K562 (cell line): Measurements from ENCODE around the gene SNRNP200. TPM values are rescaled to one million over a fixed set of nuclear protein-coding genes. Genes with fewer than 3 reads are reported as not detected.

ENCODE experiments used
- ATAC-seq: fragments of 200-7000 bp; cut with Tn5 transposase; 3 replicates; pipeline ENCODE4 v1.9.1; 2020; ENCODE audit warnings: moderate library complexity
- BruUV-seq: library from RNA; stranded (reverse); fragments of 400-500 nt; replicated peaks from 2 replicates; lab custom pipeline; 2021; lab: Mats Ljungman, UMichigan
- CTCF ChIA-PET: fragments of 300-600 bp; formaldehyde crosslinking; extraction: SDS; loops from one replicate; lab custom pipeline; 2021; ENCODE audit warnings: low intra/inter-chr PET ratio; lab: Yijun Ruan, JAX
- POLR2A ChIA-PET: fragments of 300-600, 350-650 bp; sonication (Branson Sonifier 250); formaldehyde crosslinking; extraction: SDS; loops from one replicate; lab custom pipeline; 2021; ENCODE audit warnings: antibody characterized with exemption, inconsistent platforms; lab: Yijun Ruan, JAX
- DNase-seq, 4 experiments: peaks; one replicate each; pipeline versions ENCODE4 v3.0.0 to v3.0.0-alpha.2; 2011 to 2018; ENCODE audit warnings: low spot score in 3 of 4, mixed read lengths in 3 of 4; ENCODE audit errors: extremely low read depth in 1 of 4
- FAIRE-seq: peaks from 2 replicates; lab custom pipeline; 2011; peaks lifted over from hg19 to GRCh38; lab: Jason Lieb, UNC
- H2AFZ ChIP-seq: 2 replicates; pipeline ENCODE4 v1.6.0; 2011; ENCODE audit warnings: low read depth, low read length, control low read depth, inconsistent platforms
- H3K27ac ChIP-seq: fragments of 200-600 bp; 3 replicates; pipeline ENCODE4 v1.8.0; 2011; ENCODE audit warnings: low read depth, mild to moderate bottlenecking, control low read depth, inconsistent platforms, low read length, moderate library complexity, mixed read lengths; ENCODE audit errors: extremely low read depth
- H3K27me3 ChIP-seq, 2 experiments: fragments of 300-600 bp in 1 of 2; 2 replicates in 1 of 2; 3 replicates in 1 of 2; pipeline versions ENCODE4 v1.6.0 to v1.8.0; 2011; ENCODE audit warnings: inconsistent platforms in 2 of 2, low read length in 2 of 2, mild to moderate bottlenecking in 1 of 2, mixed read lengths in 1 of 2, moderate library complexity in 1 of 2; ENCODE audit not compliant: control insufficient read depth in 2 of 2, insufficient read depth in 2 of 2
- H3K36me3 ChIP-seq: fragments of 300-600 bp; 3 replicates; pipeline ENCODE4 v1.8.0; 2011; ENCODE audit warnings: mild to moderate bottlenecking, low read length, inconsistent platforms; ENCODE audit not compliant: control insufficient read depth, insufficient read depth
- H3K4me1 ChIP-seq, 2 experiments: fragments of 200-600 bp in 1 of 2; replicated peaks in 1 of 2; 2 replicates in 1 of 2; 3 replicates in 1 of 2; pipeline versions ENCODE4 v1.5.1 to v1.8.0; 2011; ENCODE audit warnings: inconsistent platforms in 2 of 2, low read length in 2 of 2, mild to moderate bottlenecking in 1 of 2, mixed read lengths in 1 of 2, moderate library complexity in 1 of 2; ENCODE audit not compliant: control insufficient read depth in 2 of 2, insufficient read depth in 2 of 2
- H3K4me2 ChIP-seq: 2 replicates; pipeline ENCODE4 v1.6.1; 2011; ENCODE audit warnings: low read length, control low read depth, inconsistent platforms, mixed read lengths; ENCODE audit not compliant: insufficient read depth
- H3K4me3 ChIP-seq: fragments of 200-600 bp; sonication (generic), shearing (Covaris generic); 2 replicates; pipeline ENCODE4 v1.5.1; 2016; ENCODE audit warnings: control low read depth, inconsistent platforms
- H3K79me2 ChIP-seq: fragments of 200-600 bp; 3 replicates; pipeline ENCODE4 v1.8.0; 2011; ENCODE audit warnings: low read length, inconsistent platforms; ENCODE audit not compliant: control insufficient read depth, insufficient read depth
- H3K9ac ChIP-seq, 2 experiments: 2 replicates each; pipeline versions ENCODE4 v1.6.0 to v1.6.1; 2011; ENCODE audit warnings: low read depth in 2 of 2, low read length in 2 of 2, control low read depth in 1 of 2, inconsistent platforms in 1 of 2, mild to moderate bottlenecking in 1 of 2, mixed read lengths in 1 of 2; ENCODE audit not compliant: insufficient read depth in 1 of 2
- H3K9me1 ChIP-seq: one replicate; pipeline ENCODE4 v1.6.0; 2011; ENCODE audit warnings: inconsistent platforms, mild to moderate bottlenecking, low read length, moderate library complexity; ENCODE audit not compliant: control insufficient read depth, insufficient read depth
- H3K9me3 ChIP-seq: replicated peaks from 2 replicates; pipeline ENCODE4 v1.5.1; 2011; ENCODE audit warnings: low read depth, low read length, inconsistent platforms; ENCODE audit not compliant: control insufficient read depth, insufficient read depth
- H4K20me1 ChIP-seq: replicated peaks from 2 replicates; pipeline ENCODE4 v1.6.1; 2011; ENCODE audit warnings: low read length, inconsistent platforms, mixed read lengths; ENCODE audit not compliant: control insufficient read depth, insufficient read depth
- ARNT ChIP-seq, 2 experiments: fragments of 450-650 bp; IDR thresholded peaks; 2 replicates each; pipeline ENCODE4 v1.6.1; 2016; ENCODE audit warnings: mild to moderate bottlenecking in 1 of 2
- C11orf30 ChIP-seq: fragments of 450-650 bp; IDR thresholded peaks from 2 replicates; pipeline ENCODE4 v1.6.1; 2016; ENCODE audit warnings: low read depth, mild to moderate bottlenecking
- CBFA2T3 ChIP-seq: fragments of 450-650 bp; IDR thresholded peaks from 2 replicates; pipeline ENCODE4 v1.6.1; 2017
- EGR1 ChIP-seq: fragments of 450-650 bp; conservative IDR thresholded peaks from 2 replicates; pipeline ENCODE4 v1.6.1; 2017; ENCODE audit warnings: mild to moderate bottlenecking
- ELF2 ChIP-seq: fragments of 250-450 bp; sonication (Bioruptor Pico); IDR thresholded peaks from 2 replicates; pipeline ENCODE4 v1.5.0; 2021; ENCODE audit warnings: mild to moderate bottlenecking
- IFI16 ChIP-seq: fragments of 250-450 bp; sonication (Bioruptor Pico); IDR thresholded peaks from 2 replicates; pipeline ENCODE4 v2.1.2; 2022; ENCODE audit warnings: mild to moderate bottlenecking, inconsistent platforms
- LARP7 ChIP-seq: fragments of 450-650 bp; IDR thresholded peaks from 2 replicates; pipeline ENCODE4 v1.6.1; 2016
- MITF ChIP-seq: IDR thresholded peaks from 2 replicates; pipeline ENCODE4 v1.6.1; 2014; ENCODE audit warnings: antibody characterized with exemption
- NR2C1 ChIP-seq, 2 experiments: fragments of 450-650 bp; IDR thresholded peaks; 2 replicates each; pipeline ENCODE4 v1.6.1; 2017; ENCODE audit warnings: mild to moderate bottlenecking in 2 of 2, antibody characterized with exemption in 1 of 2, inconsistent platforms in 1 of 2, missing compliant biosample characterization in 1 of 2, missing genetic modification characterization in 1 of 2
- ZNF121 ChIP-seq: sonication (generic); formaldehyde crosslinking; conservative IDR thresholded peaks from 2 replicates; pipeline ENCODE4 v1.8.0; 2022; ENCODE audit warnings: missing genetic modification reagents
- ZNF830 ChIP-seq: fragments of 250-450 bp; sonication (Bioruptor Pico); IDR thresholded peaks from 2 replicates; pipeline ENCODE4 v1.5.0; 2021; ENCODE audit warnings: mild to moderate bottlenecking
- WGBS: fragments of 100-300 bp; shearing (Covaris generic); methylation state at CpG from one replicate; pipeline ENCODE4 v1.1.6; 2016; ENCODE audit warnings: low coverage, mixed read lengths; ENCODE audit not compliant: insufficient coverage; ENCODE audit errors: missing lambda C conversion rate; 5-methylcytosine and 5-hydroxymethylcytosine counted together
- in situ Hi-C: fragments of 300-500 bp; cut with MboI; formaldehyde crosslinking; loops from 4 replicates; pipeline ENCODE4 v1.15.0; 2018; ENCODE audit warnings: inconsistent platforms, mixed read lengths
- intact Hi-C: fragments of 100-400 bp; cut with micrococcal nuclease; formaldehyde crosslinking; loops from 2 replicates; pipeline ENCODE4 v1.14.2; 2022
- polyA plus RNA-seq, 8 experiments: library from polyadenylated mRNA; depleted of rRNA in 4 of 8; stranded (reverse) in 5 of 8; unstranded in 3 of 8; fragments of >200 nt; fragmentation: Nextera tagmentation in 2 of 8; fragmentation: Illumina TruSeq in 1 of 8; extraction: Ambion mirVana in 2 of 8; extraction: Trizol in 1 of 8; gene quantifications; 2 replicates each; pipeline versions ENCODE4 v1.2.1 to v1.2.3, GENCODE V29; 2011 to 2014; ENCODE audit warnings: inconsistent platforms in 1 of 8, missing spikeins in 1 of 8
- total RNA-seq, 7 experiments: library from RNA; depleted of rRNA in 6 of 7; stranded (reverse); fragments of >200 nt in 6 of 7; fragmentation: Illumina TruSeq in 2 of 7; extraction: Trizol in 2 of 7; gene quantifications; 2 replicates each; pipeline versions ENCODE4 v1.2.1 to v1.2.3, GENCODE V29; 2011 to 2021; ENCODE audit warnings: low replicate concordance in 1 of 7
- TF ChIP-seq, protein P1 (sequence below): fragments of 450-650 bp; formaldehyde crosslinking; IDR thresholded peaks from 2 replicates; pipeline ENCODE4 v1.4.0; 2020; ENCODE audit warnings: mild to moderate bottlenecking, moderate library complexity

Gene SNRNP200
- total and polyA plus RNA-seq, 9 of the 15 experiments (the other 6 are each of a cell fraction or from before 2014, with no cell fraction given): 76.1 to 231 (median 155) TPM

DNA sequence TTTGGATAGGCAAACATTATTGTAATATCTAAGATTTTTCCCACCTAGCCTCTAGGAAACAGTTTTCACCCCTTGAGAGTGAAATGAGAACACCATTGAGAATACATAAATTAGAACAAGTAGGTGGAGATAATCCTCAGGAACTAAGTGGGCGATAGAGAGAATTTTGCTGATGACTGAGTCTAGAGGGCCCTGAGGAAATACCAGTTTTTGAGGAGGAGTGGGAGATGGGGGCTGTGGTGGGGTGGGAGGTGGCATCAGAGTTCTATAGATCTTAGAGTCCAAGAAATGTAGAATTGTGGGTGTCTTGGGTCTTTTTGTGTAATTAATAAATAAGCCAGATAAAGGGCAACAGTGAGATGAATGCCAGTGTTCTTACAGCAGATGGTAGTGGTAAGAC is 42.0 kb upstream of the SNRNP200 start:
- H3K27ac ChIP-seq: no peak overlapping the region
- peaks cover 95% of the 10 kb centered on the region for H3K36me3 ChIP-seq
- H3K4me1 ChIP-seq: peaks cover 1 to 3% of the 10 kb centered on the region in 2 experiments; a peak in 3 of 5 replicates
- H3K9ac ChIP-seq: no peak overlapping the region
- in situ Hi-C loops: no loop called here
- BruUV-seq: no TSS peak
- no peak overlapping the region for H3K4me3 ChIP-seq
- no peak for DNase-seq
- ATAC-seq: no peak
- TF ChIP-seq ZNF121 (CRISPR knock-in tag) (no peak), MITF (no peak), NR2C1 (IDR thresholded peaks at IDR 0.05) (no peak), NR2C1 (tag; IDR thresholded peaks at IDR 0.05) (no peak), IFI16 (CRISPR knock-in tag) (no peak), EGR1 (no peak), LARP7 (no peak), ELF2 (CRISPR knock-in tag) (no peak), C11orf30 (no peak), CBFA2T3 (no peak), ZNF830 (CRISPR knock-in tag) (no peak), ARNT (IDR thresholded peaks at IDR 0.05) (no peak)
- TF ChIP-seq, protein P1, sequence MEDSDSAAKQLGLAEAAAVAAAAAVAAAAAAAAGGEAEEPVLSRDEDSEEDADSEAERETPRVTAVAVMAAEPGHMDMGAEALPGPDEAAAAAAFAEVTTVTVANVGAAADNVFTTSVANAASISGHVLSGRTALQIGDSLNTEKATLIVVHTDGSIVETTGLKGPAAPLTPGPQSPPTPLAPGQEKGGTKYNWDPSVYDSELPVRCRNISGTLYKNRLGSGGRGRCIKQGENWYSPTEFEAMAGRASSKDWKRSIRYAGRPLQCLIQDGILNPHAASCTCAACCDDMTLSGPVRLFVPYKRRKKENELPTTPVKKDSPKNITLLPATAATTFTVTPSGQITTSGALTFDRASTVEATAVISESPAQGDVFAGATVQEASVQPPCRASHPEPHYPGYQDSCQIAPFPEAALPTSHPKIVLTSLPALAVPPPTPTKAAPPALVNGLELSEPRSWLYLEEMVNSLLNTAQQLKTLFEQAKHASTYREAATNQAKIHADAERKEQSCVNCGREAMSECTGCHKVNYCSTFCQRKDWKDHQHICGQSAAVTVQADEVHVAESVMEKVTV (CRISPR knock-in tag): no peak
- TF ChIP-seq, all 486 proteins: peak for 0
- WGBS: 82% methylated on average over 1 of the region's 1 CpG
- no peak overlapping the region for H3K4me2 ChIP-seq
- 0 out of 3 replicates have a peak, but pooled peaks cover 6% of the 10 kb centered on the region for H3K79me2 ChIP-seq
- CTCF ChIA-PET: no interaction called here
- H3K27me3 ChIP-seq: no peaks in the 10 kb centered on the region
- peaks cover 2% of the 10 kb centered on the region; the same call in 1 of the 2 replicates for H4K20me1 ChIP-seq
- no peaks in the 10 kb centered on the region for H3K9me1 ChIP-seq
- H3K9me3 ChIP-seq: no peaks in the 10 kb centered on the region
- intact Hi-C loops: no loop called here
- POLR2A ChIA-PET: interaction anchor here (2.2 kb wide), 1 partner anchor 11 kb away, joined by 9 read pairs; the partner anchor contains the start of gene NCAPH
- FAIRE-seq: no peak
- no peak overlapping the region for H2AFZ ChIP-seq
